ENCODE data around the gene ELFN2.
A peak's percentile ranks its signal among the peaks of the same experiment; 100 is the strongest.

Gene ELFN2

GRCh38 chr22:37425800-37426705, 1.2 kb downstream of the ELFN2 start:
- Histone ChIP-seq H3K9me3 (ENCODE audit: control insufficient read depth, insufficient read depth, low read length) (no peaks in the 10 kb centered on the region), H3K36me3 (ENCODE audit: insufficient read depth, low read length) (no peaks in the 10 kb centered on the region), H3K9ac (ENCODE audit: low read depth, low read length) (peak overlapping the region; percentile 37; the same call in 1 of the 2 replicates), H3K4me1 (ENCODE audit: insufficient read depth, low read length) (no peaks in the 10 kb centered on the region; the same call in 1 of the 2 replicates)

DNA sequence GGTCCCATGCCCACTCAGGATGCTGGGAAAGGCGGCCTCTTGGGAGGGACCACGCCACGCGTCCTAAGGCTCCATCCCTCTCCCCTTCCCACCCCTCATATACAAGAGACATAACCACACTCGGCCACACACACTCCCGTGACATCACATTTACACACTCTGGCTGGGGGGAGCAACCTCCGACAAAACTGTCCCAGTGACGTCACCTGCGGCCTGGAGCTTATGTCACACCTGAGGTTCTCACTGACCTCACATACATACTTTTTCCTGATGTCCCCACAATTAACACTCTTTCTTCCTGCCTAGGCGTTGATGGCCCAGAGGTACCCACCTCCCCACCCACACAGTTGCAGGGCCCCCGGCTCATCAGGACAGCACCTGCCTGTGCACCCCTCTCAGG, 1.9 kb downstream of the ELFN2 start:
- Histone ChIP-seq H3K4me1 (ENCODE audit: insufficient read depth, low read length) (no peaks in the 10 kb centered on the region; the same call in 1 of the 2 replicates), H3K9me3 (ENCODE audit: control insufficient read depth, insufficient read depth, low read length) (no peaks in the 10 kb centered on the region), H3K9ac (ENCODE audit: low read depth, low read length) (no peak overlapping the region), H3K36me3 (ENCODE audit: insufficient read depth, low read length) (no peaks in the 10 kb centered on the region)

DNA sequence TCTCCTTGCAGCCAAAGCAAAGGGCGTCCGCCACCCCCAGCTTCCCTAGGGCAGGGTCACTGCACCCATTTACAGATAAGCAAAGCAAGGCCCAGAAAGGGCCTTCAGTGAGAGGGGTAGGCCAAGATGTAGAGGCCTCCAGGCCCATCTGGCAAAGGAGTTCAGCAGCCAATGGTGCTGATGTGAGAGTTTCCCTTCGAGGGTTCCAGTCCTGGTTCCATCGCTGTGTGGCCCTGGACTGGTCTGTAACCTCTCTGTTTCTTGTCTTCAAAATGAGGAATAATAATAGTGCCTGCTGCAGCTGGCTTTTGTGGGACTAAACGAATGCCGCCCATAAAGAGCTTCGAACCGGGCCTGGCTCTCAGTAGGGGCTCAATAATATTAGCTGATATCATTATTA, 4.0 kb downstream of the ELFN2 start:
- Histone ChIP-seq H3K9me3 (ENCODE audit: control insufficient read depth, insufficient read depth, low read length) (no peaks in the 10 kb centered on the region), H3K36me3 (ENCODE audit: insufficient read depth, low read length) (no peaks in the 10 kb centered on the region), H3K9ac (ENCODE audit: low read depth, low read length) (no peak overlapping the region), H3K4me1 (ENCODE audit: insufficient read depth, low read length) (peaks cover 6% of the 10 kb centered on the region; the same call in 1 of the 2 replicates)

- Histone ChIP-seq H3K4me1 (ENCODE audit: insufficient read depth, low read length) (peaks cover 6% of the 10 kb centered on the region; the same call in 1 of the 2 replicates), H3K9me3 (ENCODE audit: control insufficient read depth, insufficient read depth, low read length) (no peaks in the 10 kb centered on the region), H3K9ac (ENCODE audit: low read depth, low read length) (no peak overlapping the region), H3K36me3 (ENCODE audit: insufficient read depth, low read length) (no peaks in the 10 kb centered on the region)
Measured at GRCh38 chr22:37421468-37421877, 5.8 kb downstream of the ELFN2 start.

GRCh38 chr22:37420686-37421467, 6.4 kb downstream of the ELFN2 start:
- Histone ChIP-seq H3K4me1 (ENCODE audit: insufficient read depth, low read length) (peaks cover 6% of the 10 kb centered on the region; the same call in 1 of the 2 replicates), H3K9me3 (ENCODE audit: control insufficient read depth, insufficient read depth, low read length) (no peaks in the 10 kb centered on the region), H3K9ac (ENCODE audit: low read depth, low read length) (peak overlapping the region; percentile 77), H3K36me3 (ENCODE audit: insufficient read depth, low read length) (no peaks in the 10 kb centered on the region)

DNA sequence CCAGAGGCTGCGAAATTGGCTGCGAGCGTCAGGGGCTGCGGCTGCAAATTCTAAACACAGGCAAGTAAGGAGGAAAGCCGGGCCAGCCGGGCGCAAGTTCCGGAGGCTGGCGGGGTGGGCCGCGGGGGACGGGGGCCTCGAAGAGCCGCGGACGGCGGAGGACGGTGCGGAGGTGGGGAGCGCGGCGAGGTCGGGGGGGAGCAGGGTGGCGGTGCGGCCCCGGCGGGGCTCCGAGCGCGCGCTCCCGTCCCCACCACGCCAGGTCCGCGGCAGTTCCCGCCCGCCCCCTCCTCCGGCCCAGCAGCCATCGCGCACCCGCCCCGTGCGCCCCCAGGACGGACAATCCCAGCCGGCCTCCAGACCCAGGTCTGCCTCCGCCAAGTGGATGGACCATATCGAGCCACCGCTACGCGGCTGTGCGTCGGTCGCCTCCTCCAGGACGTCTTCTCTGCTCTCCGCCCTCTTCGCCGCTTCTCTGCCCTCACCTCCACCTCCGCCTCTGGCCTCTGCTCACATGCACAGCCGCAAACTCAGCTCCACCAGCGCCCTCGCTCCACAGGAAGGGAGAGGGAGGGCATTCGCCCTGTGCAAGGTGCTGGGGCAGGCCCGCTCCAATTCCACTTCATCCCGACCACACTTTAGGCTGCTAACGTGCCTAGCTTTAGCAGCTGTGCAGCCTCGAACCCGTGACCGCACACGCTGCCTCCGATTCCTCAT, 7.2 kb downstream of the ELFN2 start:
- Histone ChIP-seq H3K36me3 (ENCODE audit: insufficient read depth, low read length) (no peaks in the 10 kb centered on the region), H3K9me3 (ENCODE audit: control insufficient read depth, insufficient read depth, low read length) (no peaks in the 10 kb centered on the region), H3K4me1 (ENCODE audit: insufficient read depth, low read length) (peaks cover 6% of the 10 kb centered on the region; the same call in 1 of the 2 replicates), H3K9ac (ENCODE audit: low read depth, low read length) (peak overlapping the region; percentile 77)

DNA sequence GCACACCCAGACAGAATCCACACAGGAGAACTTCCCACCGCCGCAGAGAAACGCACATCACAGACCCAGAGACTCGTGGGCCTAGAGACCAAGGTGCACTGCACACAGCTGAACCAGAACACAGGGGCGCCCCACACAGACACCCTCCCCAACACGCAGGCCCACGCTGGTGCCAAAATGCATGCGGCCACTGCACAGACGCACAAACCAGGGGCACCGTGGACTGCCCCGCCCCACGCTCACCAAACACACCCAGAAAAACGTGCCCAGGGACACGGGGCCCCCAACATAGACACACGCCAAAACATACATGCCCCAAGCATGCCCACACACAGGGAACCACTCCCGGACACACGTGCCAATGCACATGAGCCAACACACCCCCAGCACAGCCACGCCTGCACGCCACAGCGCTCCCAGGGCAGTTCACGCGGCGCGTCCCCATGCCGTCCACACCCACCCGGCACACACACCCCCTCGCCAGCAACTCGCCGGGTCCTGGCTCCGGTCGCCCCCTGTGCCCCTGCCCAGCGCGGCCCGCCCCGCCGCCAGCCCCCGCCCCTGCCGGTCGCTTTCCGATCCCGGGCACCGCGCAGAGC, 7.8 kb downstream of the ELFN2 start:
- Histone ChIP-seq H3K4me1 (ENCODE audit: insufficient read depth, low read length) (peaks cover 6% of the 10 kb centered on the region; the same call in 1 of the 2 replicates), H3K9ac (ENCODE audit: low read depth, low read length) (peak overlapping the region; percentile 77; the same call in 1 of the 2 replicates), H3K36me3 (ENCODE audit: insufficient read depth, low read length) (no peaks in the 10 kb centered on the region)

GRCh38 chr22:37418627-37419369, 8.5 kb downstream of the ELFN2 start:
- Histone ChIP-seq H3K4me1 (ENCODE audit: insufficient read depth, low read length) (peaks cover 6% of the 10 kb centered on the region; the same call in 1 of the 2 replicates), H3K9me3 (ENCODE audit: control insufficient read depth, insufficient read depth, low read length) (no peaks in the 10 kb centered on the region), H3K9ac (ENCODE audit: low read depth, low read length) (no peak overlapping the region; the same call in 1 of the 2 replicates), H3K36me3 (ENCODE audit: insufficient read depth, low read length) (no peaks in the 10 kb centered on the region)

More for the DNA sequence above, 7.8 kb downstream of the ELFN2 start:
- H3K9me3 ChIP-seq (ENCODE audit: control insufficient read depth, insufficient read depth, low read length): no peaks in the 10 kb centered on the region

- Histone ChIP-seq H3K9ac (ENCODE audit: low read depth, low read length) (no peak overlapping the region), H3K4me1 (ENCODE audit: insufficient read depth, low read length) (peaks cover 6% of the 10 kb centered on the region; the same call in 1 of the 2 replicates), H3K36me3 (ENCODE audit: insufficient read depth, low read length) (no peaks in the 10 kb centered on the region), H3K9me3 (ENCODE audit: control insufficient read depth, insufficient read depth, low read length) (no peaks in the 10 kb centered on the region)
Measured at GRCh38 chr22:37417677-37418348, 9.5 kb downstream of the ELFN2 start.

DNA sequence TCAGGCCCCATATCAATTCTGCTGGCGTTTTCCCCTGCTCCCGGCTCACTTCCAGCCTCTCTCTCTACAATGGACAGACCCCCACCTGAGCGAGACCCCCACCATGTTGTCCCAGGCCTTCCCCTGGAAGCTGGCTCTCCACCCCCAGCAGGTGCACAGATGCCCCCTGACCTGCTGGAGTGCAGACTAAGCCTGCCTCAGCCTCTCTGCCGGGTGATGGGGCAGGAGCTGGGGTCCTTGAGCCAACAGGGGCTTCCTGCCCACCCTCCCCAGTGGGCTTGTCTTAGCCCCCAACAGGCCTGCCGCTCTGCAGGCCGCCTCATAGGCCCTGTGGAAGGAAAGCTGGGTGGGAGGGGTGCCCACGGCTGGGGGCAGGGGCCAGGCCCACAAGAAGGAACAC, 10.0 kb downstream of the ELFN2 start:
- Histone ChIP-seq H3K9ac (ENCODE audit: low read depth, low read length) (no peak overlapping the region), H3K4me1 (ENCODE audit: insufficient read depth, low read length) (peaks cover 6% of the 10 kb centered on the region; the same call in 1 of the 2 replicates), H3K36me3 (ENCODE audit: insufficient read depth, low read length) (no peaks in the 10 kb centered on the region), H3K9me3 (ENCODE audit: control insufficient read depth, insufficient read depth, low read length) (no peaks in the 10 kb centered on the region)

- peaks cover 6% of the 10 kb centered on the region; the same call in 1 of the 2 replicates for H3K4me1 ChIP-seq (ENCODE audit: insufficient read depth, low read length)
- no peaks in the 10 kb centered on the region for H3K36me3 ChIP-seq (ENCODE audit: insufficient read depth, low read length)
- no peak overlapping the region for H3K9ac ChIP-seq (ENCODE audit: low read depth, low read length)
- no peaks in the 10 kb centered on the region for H3K9me3 ChIP-seq (ENCODE audit: control insufficient read depth, insufficient read depth, low read length)
Measured at GRCh38 chr22:37416827-37417226, 10.5 kb downstream of the ELFN2 start.

DNA sequence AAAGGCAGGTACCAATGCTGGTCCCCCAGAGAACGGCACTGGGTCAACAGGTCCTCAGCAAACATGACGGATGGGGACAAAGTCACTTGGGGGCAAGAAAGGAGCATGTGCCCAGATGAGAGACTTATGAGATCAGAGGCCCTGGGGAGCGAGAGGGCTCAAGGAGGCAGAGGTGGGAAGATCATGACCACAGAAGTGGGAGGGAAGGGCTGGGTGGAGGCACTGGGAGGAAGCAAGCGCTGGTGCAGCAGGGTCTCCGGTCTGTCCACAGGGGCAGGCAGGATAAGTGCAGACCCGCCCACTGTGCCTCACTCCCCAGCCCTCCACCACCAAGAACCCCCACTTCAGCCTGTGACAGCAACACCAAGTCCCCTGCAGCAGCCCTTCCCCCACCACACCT, 10.9 kb downstream of the ELFN2 start:
- H3K9ac ChIP-seq (ENCODE audit: low read depth, low read length): no peak overlapping the region
- peaks cover 6% of the 10 kb centered on the region; the same call in 1 of the 2 replicates for H3K4me1 ChIP-seq (ENCODE audit: insufficient read depth, low read length)
- no peaks in the 10 kb centered on the region for H3K36me3 ChIP-seq (ENCODE audit: insufficient read depth, low read length)
- H3K9me3 ChIP-seq (ENCODE audit: control insufficient read depth, insufficient read depth, low read length): no peaks in the 10 kb centered on the region

GRCh38 chr22:37415210-37415609, 12.1 kb downstream of the ELFN2 start:
- Histone ChIP-seq H3K36me3 (ENCODE audit: insufficient read depth, low read length) (no peaks in the 10 kb centered on the region), H3K9ac (ENCODE audit: low read depth, low read length) (no peak overlapping the region), H3K4me1 (ENCODE audit: insufficient read depth, low read length) (peaks cover 9% of the 10 kb centered on the region; the same call in 1 of the 2 replicates), H3K9me3 (ENCODE audit: control insufficient read depth, insufficient read depth, low read length) (no peaks in the 10 kb centered on the region)

All from ES-I3 (cell line).